ENCODE data around the gene CLASRP. TPM values are rescaled to one million over a fixed set of nuclear protein-coding genes. Genes with fewer than 3 reads are reported as not detected.

CLASRP gene
- total RNA-seq, 1 donor from 2014 or later = 133 TPM

GRCh38 chr19:45047188-45047797, 8.4 kb downstream of the CLASRP start:
- TF ChIP-seq CTCF (IDR thresholded peaks at IDR 0.05; ENCODE audit: unreplicated experiment) = no peak
- no peaks in the 10 kb centered on the region for H3K9me3 Mint-ChIP-seq
- DNase-seq (ENCODE audit: low spot score in 2 of 2, unreplicated experiment in 2 of 2) = no peak
- no peaks in the 10 kb centered on the region for H3K4me1 Mint-ChIP-seq
- no peaks in the 10 kb centered on the region for H3K27me3 Mint-ChIP-seq (ENCODE audit: low read depth)
- H3K36me3 Mint-ChIP-seq = peaks cover 10% of the 10 kb centered on the region
- H3K27ac Mint-ChIP-seq = peak overlapping the region; percentile 75
- H3K4me3 Mint-ChIP-seq = no peak overlapping the region

GRCh38 chr19:45049073-45049736, 10.4 kb downstream of the CLASRP start:
- no peak for TF ChIP-seq CTCF (IDR thresholded peaks at IDR 0.05; ENCODE audit: unreplicated experiment)
- Mint-ChIP-seq H3K36me3 (peaks cover 14% of the 10 kb centered on the region), H3K9me3 (no peaks in the 10 kb centered on the region), H3K27me3 (ENCODE audit: low read depth) (no peaks in the 10 kb centered on the region), H3K4me1 (no peaks in the 10 kb centered on the region), H3K27ac (peak overlapping the region; percentile 9), H3K4me3 (no peak overlapping the region)
- DNase-seq (ENCODE audit: low spot score in 2 of 2, unreplicated experiment in 2 of 2) = no peak

- Mint-ChIP-seq H3K36me3 (peaks cover 16% of the 10 kb centered on the region), H3K4me1 (no peaks in the 10 kb centered on the region), H3K27me3 (ENCODE audit: low read depth) (no peaks in the 10 kb centered on the region), H3K4me3 (no peak overlapping the region), H3K9me3 (no peaks in the 10 kb centered on the region), H3K27ac (peak overlapping the region; percentile 9)
- no peak for DNase-seq (ENCODE audit: low spot score in 2 of 2, unreplicated experiment in 2 of 2)
- no peak for TF ChIP-seq CTCF (IDR thresholded peaks at IDR 0.05; ENCODE audit: unreplicated experiment)
Observed at GRCh38 chr19:45050036-45050435, 11.2 kb downstream of the CLASRP start.

GRCh38 chr19:45051929-45052579, 13.2 kb downstream of the CLASRP start:
- no peak for TF ChIP-seq CTCF (IDR thresholded peaks at IDR 0.05; ENCODE audit: unreplicated experiment)
- no peak overlapping the region for H3K4me3 Mint-ChIP-seq
- H3K9me3 Mint-ChIP-seq = no peaks in the 10 kb centered on the region
- H3K27ac Mint-ChIP-seq = no peak overlapping the region
- no peaks in the 10 kb centered on the region for H3K4me1 Mint-ChIP-seq
- H3K36me3 Mint-ChIP-seq = peaks cover 18% of the 10 kb centered on the region
- H3K27me3 Mint-ChIP-seq (ENCODE audit: low read depth) = no peaks in the 10 kb centered on the region
- no peak for DNase-seq (ENCODE audit: low spot score in 2 of 2, unreplicated experiment in 2 of 2)

GRCh38 chr19:45056831-45057230, 18.0 kb downstream of the CLASRP start:
- H3K4me3 Mint-ChIP-seq = no peak overlapping the region
- DNase-seq (ENCODE audit: low spot score in 2 of 2, unreplicated experiment in 2 of 2) = no peak
- H3K4me1 Mint-ChIP-seq = no peaks in the 10 kb centered on the region
- H3K36me3 Mint-ChIP-seq = peaks cover 43% of the 10 kb centered on the region
- H3K27me3 Mint-ChIP-seq (ENCODE audit: low read depth) = no peaks in the 10 kb centered on the region
- no peaks in the 10 kb centered on the region for H3K9me3 Mint-ChIP-seq
- no peak for TF ChIP-seq CTCF (IDR thresholded peaks at IDR 0.05; ENCODE audit: unreplicated experiment)
- H3K27ac Mint-ChIP-seq = no peak overlapping the region

Data from mesothelial cell of epicardium (in vitro differentiated cells).